ENCODE results near the gene ARHGAP28. TPM values are rescaled to one million over a fixed set of nuclear protein-coding genes. Genes with fewer than 3 reads are reported as not detected.

Gene ARHGAP28
- total RNA-seq, 1 donor from 2014 or later, result 161 TPM

- Mint-ChIP-seq H3K9me3 (no peaks in the 10 kb centered on the region), H3K4me1 (no peaks in the 10 kb centered on the region), H3K36me3 (peaks cover 35% of the 10 kb centered on the region), H3K4me3 (no peak overlapping the region), H3K27ac (peak overlapping the region; percentile 38), H3K27me3 (ENCODE audit: low read depth) (no peaks in the 10 kb centered on the region)
- no peak for TF ChIP-seq CTCF (IDR thresholded peaks at IDR 0.05; ENCODE audit: unreplicated experiment)
- no peak for DNase-seq (ENCODE audit: low spot score in 2 of 2, unreplicated experiment in 2 of 2)
Observed at GRCh38 chr18:6859676-6860422, 130.3 kb downstream of the ARHGAP28 start.

- no peak overlapping the region for H3K4me3 Mint-ChIP-seq
- peak overlapping the region; percentile 38 for H3K27ac Mint-ChIP-seq
Observed at GRCh38 chr18:6860804-6861448, 131.4 kb downstream of the ARHGAP28 start.

GRCh38 chr18:6865251-6865650 is 135.7 kb downstream of the ARHGAP28 start:
- Mint-ChIP-seq H3K9me3 (peaks cover 4% of the 10 kb centered on the region), H3K27ac (no peak overlapping the region), H3K36me3 (peaks cover 38% of the 10 kb centered on the region), H3K4me3 (no peak overlapping the region), H3K4me1 (peaks cover 21% of the 10 kb centered on the region), H3K27me3 (ENCODE audit: low read depth) (no peaks in the 10 kb centered on the region)
- DNase-seq (ENCODE audit: low spot score in 2 of 2, unreplicated experiment in 2 of 2), result no peak
- TF ChIP-seq CTCF (IDR thresholded peaks at IDR 0.05; ENCODE audit: unreplicated experiment), result no peak

More at GRCh38 chr18:6860804-6861448, 131.4 kb downstream of the ARHGAP28 start:
- no peak for DNase-seq (ENCODE audit: low spot score in 2 of 2, unreplicated experiment in 2 of 2)
- Mint-ChIP-seq H3K4me1 (peaks cover under 1% of the 10 kb centered on the region), H3K27me3 (ENCODE audit: low read depth) (no peaks in the 10 kb centered on the region), H3K36me3 (peaks cover 32% of the 10 kb centered on the region), H3K9me3 (no peaks in the 10 kb centered on the region)
- TF ChIP-seq CTCF (IDR thresholded peaks at IDR 0.05; ENCODE audit: unreplicated experiment), result no peak

GRCh38 chr18:6866552-6867085 is 137.1 kb downstream of the ARHGAP28 start:
- Mint-ChIP-seq H3K27ac (peak overlapping the region; percentile 48), H3K4me1 (peaks cover 21% of the 10 kb centered on the region), H3K4me3 (no peak overlapping the region), H3K27me3 (ENCODE audit: low read depth) (no peaks in the 10 kb centered on the region), H3K36me3 (peaks cover 35% of the 10 kb centered on the region), H3K9me3 (peaks cover 4% of the 10 kb centered on the region)
- DNase-seq (ENCODE audit: low spot score in 2 of 2, unreplicated experiment in 2 of 2), result no peak
- TF ChIP-seq CTCF (IDR thresholded peaks at IDR 0.05; ENCODE audit: unreplicated experiment), result no peak

GRCh38 chr18:6868033-6868432 is 138.5 kb downstream of the ARHGAP28 start:
- TF ChIP-seq CTCF (IDR thresholded peaks at IDR 0.05; ENCODE audit: unreplicated experiment), result no peak
- DNase-seq (ENCODE audit: low spot score in 2 of 2, unreplicated experiment in 2 of 2), result no peak
- peaks cover 26% of the 10 kb centered on the region for H3K4me1 Mint-ChIP-seq
- H3K36me3 Mint-ChIP-seq, result peaks cover 41% of the 10 kb centered on the region
- H3K9me3 Mint-ChIP-seq, result peaks cover 4% of the 10 kb centered on the region
- H3K27ac Mint-ChIP-seq, result peak overlapping the region; percentile 91
- H3K27me3 Mint-ChIP-seq (ENCODE audit: low read depth), result no peaks in the 10 kb centered on the region
- no peak overlapping the region for H3K4me3 Mint-ChIP-seq

Measured in mesothelial cell of epicardium (in vitro differentiated cells).